Activated effector memory CD4-positive, alpha-beta T cell treated with anti-CD3 and anti-CD28 coated beads, Interleukin-2, amount 50 U/mL, for 16 hours (primary cell): ENCODE results near the gene LGALSL.

Experiments used
- DNase-seq: peaks from one replicate; pipeline ENCODE4 v3.0.0-alpha.2; 2020

LGALSL gene

GRCh38 chr2:64453770-64454385, at the start of gene LGALSL:
LGALSL (plus strand) TSS chr2:64454162; CDS start chr2:64454546, 384 bp downstream.
- DNase-seq: peak; percentile 77

DNA sequence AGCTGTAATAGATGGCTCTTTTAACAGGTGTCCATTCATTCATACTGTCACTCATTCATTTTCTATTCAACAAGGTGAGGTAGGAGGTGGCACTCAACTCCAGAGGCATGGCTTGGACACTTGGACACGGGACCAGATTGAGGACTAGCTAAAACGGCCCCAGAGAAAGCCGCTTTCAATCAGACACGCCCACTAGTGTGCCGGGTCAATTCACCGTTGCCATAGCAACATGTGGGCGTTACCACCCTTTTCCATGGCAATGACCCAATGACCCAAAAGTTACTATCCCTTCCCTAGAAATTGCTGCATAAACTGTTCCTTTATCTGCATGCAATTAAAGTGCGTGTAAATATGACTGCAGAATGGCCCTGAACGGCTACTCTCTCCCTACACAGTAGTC, 49.2 kb upstream of the LGALSL start:
- DNase-seq: no peak

- no peak for DNase-seq
Observed at GRCh38 chr2:64405581-64406406, 48.2 kb upstream of the LGALSL start.

DNA sequence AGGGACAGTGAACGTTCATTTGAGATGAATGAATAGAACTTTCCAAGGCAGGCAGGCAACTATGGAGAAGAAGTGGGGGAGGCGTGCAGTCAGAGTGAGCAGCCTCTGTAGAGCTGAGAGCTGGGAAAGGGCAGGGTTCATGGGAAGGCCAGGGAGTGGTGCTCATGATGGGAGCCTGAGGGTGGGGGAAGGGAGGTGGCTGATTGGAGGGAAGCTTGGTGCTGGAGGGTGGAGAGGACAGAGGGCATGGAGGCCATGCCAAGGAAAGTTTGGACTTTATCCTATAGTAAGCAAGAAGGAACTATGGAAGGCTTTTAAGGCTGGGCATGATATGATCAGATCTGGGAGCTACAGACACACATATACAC, 47.6 kb upstream of the LGALSL start:
- no peak for DNase-seq

- no peak for DNase-seq
Observed at GRCh38 chr2:64408031-64408430, 45.9 kb upstream of the LGALSL start.

- no peak for DNase-seq
Observed at GRCh38 chr2:64410671-64411070, 43.3 kb upstream of the LGALSL start.

- DNase-seq: no peak
Observed at GRCh38 chr2:64412671-64413070, 41.3 kb upstream of the LGALSL start.

- no peak for DNase-seq
Observed at GRCh38 chr2:64414736-64415435, 39.1 kb upstream of the LGALSL start.

DNA sequence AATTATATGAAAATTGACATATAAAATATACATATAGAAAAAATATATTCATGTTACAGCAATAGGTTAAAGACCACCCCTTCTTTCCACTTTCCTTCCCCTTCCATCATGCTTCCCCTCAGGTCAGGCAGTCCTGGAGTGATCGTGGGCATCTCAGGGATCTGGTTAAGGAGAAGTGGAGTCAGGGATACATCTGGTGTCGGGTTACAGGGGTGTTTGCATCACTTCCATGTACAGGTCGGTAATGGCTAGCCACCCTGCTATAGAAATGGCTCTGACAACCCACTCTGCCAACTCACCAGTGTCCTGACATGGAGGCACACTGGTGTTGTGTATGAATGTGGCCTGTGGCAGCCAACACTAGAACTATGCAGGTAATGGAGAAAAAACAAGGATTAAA, 36.3 kb upstream of the LGALSL start:
- no peak for DNase-seq

DNA sequence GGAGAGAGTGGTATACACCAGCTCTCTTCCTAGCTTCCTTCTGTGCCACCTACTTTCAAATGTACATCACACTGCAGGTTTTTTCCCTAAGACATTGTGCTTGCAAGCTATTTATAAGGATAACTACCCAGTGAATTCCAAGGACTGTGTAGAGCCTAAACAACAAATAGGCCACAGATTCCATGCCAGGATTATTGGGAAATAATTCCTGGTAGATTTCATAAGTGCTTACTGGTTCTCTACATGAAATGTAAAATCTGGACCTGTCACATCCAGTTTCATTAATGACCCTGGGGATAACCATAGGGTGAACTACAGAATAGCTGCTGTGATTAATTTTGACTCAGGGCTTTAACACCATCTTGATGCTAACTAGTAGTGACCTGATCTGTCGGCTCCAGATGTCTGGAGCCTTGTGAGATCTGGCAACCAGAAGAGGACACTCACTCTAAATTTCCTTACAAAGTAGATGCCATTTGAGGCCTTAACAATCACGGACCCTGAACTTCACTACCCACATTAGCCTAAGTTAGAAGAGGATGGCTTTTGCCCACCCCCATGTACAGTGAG, 34.3 kb upstream of the LGALSL start:
- no peak for DNase-seq

- no peak for DNase-seq
Observed at GRCh38 chr2:64420677-64421076, 33.3 kb upstream of the LGALSL start.

DNA sequence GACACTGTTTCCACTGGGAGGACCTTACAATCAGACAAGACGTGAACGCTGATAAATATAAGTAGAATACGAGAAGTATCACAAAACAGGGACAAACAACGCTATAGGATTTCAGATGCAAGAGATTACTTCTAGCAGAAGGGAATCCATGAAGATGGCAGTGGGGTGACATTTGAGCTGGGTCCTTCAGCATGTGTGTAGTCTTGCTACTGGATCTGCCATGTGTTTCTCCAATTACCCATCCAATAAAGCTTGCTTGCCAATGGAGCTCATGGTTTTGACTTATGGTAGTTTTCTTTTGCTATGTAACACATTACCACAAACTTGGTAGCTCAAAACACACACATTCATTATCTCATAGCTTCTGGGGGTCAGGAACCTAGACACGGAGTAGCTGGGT, 32.8 kb upstream of the LGALSL start:
- DNase-seq: no peak

- no peak for DNase-seq
Observed at GRCh38 chr2:64422466-64422865, 31.5 kb upstream of the LGALSL start.

GRCh38 chr2:64423303-64423702, 30.7 kb upstream of the LGALSL start:
- DNase-seq: no peak

DNA sequence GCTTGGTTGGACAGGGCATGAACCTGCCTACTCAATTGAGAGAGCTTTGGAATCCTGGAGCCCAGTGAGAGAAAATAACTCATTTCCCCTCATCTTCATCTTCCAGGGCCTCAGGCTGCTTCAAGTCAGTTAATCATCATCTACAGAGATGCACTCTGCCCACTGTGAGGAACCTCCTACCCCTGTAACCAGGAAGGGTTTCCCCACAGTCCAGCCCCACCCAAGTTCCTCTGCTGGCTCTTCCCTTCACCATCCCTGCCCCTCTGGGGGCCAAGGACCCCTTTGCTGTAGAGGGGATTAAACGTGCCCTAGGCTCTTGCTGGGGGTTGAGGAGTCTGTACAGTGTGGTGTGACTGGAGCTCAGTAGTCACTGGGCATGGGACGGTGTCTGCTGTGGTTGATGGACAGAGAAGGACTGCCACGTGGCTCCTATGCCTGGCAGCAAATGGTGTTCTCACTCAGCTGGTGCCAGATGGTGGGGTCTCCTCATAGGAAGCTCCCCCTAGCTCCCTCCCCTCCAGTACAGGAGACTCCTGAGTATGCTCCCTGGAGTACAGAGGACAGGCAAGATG, 29.5 kb upstream of the LGALSL start:
- DNase-seq: no peak

DNA sequence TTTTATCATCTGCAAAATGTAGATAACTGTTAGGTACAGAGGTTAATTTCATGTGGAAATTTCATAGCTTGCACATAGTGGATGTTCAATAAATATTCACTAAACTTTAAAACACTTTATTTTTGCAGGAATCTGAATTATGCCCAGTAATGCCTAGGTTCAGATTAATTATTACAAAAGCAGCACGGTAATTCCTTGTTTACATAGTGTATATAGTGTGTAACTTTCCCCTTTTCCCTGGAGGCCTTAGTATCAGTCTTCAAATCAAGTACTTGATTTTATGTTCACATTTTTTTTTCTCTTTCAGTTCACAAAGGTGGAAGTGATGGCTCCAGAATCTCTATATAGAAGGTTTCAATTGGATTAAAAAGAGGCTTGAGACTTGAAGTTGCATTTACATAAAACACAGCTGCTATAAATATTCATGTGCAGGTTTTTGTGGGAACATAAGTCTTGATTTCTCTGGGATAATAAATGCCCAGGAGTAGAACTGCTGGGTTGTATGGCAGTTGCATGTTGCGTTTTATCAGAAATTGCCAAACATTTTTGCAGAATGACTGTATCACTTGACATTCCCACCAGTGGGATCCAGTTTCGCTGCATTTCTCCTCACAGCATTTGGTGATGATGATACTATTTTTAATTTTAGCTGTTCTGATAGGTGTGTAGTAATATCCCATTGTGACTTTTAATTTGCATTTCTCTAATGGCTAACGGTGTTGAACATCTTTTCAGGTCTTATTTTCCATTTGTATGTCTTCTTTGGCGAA, 27.6 kb upstream of the LGALSL start:
- no peak for DNase-seq

- no peak for DNase-seq
Observed at GRCh38 chr2:64434039-64434657, 19.8 kb upstream of the LGALSL start.

GRCh38 chr2:64437883-64438282, 16.1 kb upstream of the LGALSL start:
- no peak for DNase-seq

DNA sequence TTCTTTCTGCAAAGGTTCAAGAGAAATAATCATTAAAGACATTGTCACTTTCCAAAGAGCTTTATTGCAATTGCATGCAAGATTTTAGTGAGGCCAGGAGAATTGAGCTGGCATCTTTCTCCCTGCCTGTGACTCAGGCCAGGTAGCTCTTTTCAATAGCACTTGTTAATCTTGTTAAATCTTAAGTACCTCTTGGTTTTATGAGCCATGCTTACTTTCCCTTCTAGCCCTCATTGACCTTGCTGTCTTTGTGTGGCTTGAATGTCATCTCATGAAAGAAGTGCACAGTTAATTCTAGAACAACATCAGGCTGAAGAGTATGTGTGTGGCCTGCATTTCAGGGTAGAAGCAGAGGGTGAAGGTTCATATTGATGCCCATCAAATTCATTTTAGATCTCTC, 14.8 kb upstream of the LGALSL start:
- DNase-seq: no peak

DNA sequence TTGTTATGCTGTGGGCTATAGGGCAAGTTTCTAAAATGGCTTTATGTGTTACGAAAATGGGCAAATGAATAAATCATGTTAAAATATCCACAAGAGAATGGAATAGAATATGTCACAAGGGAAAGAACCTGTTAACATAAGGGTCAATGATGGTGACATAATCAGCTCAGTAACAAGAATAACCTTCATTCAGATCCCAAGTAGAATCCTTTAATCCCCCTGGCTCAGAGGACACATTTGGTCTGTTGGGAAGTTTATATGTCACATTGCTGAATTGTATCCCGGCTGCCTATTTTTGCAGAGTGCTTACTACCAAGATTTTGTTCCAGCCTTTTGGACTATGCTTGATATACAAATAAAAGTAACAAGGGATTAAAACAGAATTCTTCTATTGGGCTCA, 13.1 kb upstream of the LGALSL start:
- no peak for DNase-seq

GRCh38 chr2:64442277-64442676, 11.7 kb upstream of the LGALSL start:
- DNase-seq: no peak

DNA sequence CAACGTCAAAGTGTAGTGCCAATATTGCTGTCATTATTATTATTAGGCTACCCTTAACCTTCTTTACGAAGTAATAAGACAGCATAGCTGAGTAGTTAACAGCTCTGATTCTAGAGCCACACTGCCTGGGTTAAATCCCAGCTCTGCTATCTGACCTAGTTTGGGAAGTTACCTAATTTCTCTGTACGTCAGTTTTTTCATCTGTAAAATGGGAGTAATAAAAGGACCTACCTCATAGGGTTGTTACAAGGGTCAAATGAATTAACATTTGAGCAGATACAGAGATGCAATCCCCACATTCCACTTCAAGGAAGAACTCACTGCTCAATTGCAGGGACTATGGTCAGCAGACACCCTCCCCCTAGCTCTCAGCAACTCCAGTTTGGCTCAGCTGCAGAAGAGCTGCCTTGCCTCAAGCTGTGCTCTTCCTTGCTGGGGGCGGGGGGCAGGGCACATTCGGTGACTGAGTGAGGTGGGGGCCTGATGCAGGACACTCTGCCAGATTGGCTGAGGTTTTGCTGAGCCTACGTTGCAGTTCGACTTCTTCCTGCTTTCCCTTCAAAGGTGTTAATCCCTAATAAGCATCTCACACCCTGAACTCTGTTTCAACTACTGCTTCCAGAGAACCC, 11.0 kb upstream of the LGALSL start:
- no peak for DNase-seq
